Anterior cingulate cortex (tissue), 58 donors: ENCODE data around the gene FBXL3.

Experiments used
- DNase-seq, 58 donors: peaks; one replicate each; lab custom pipeline; 2025; lab: John Stamatoyannopoulos, UW

The FBXL3 gene

GRCh38 chr13:76958841-76959432, 68.0 kb downstream of the FBXL3 start:
- no peak for DNase-seq

- DNase-seq: no peak
Observed at GRCh38 chr13:76955661-76956060, 71.3 kb downstream of the FBXL3 start.
